ENCODE measurements around the gene EXOC6B.
"Not testable (repeated sequence)": the region's sequence is repeated elsewhere in the genome, so short reads cannot be mapped to it uniquely, and the experiment has no call there.

EXOC6B gene

GRCh38 chr2:72457801-72458516 lies 367.9 kb downstream of the EXOC6B start:
- Histone ChIP-seq H3K4me1 (ENCODE audit: control insufficient read depth, insufficient read depth, low read length, unreplicated experiment) (no peaks in the 10 kb centered on the region), H3K36me3 (ENCODE audit: insufficient read depth, low read length) (peaks cover 9% of the 10 kb centered on the region), H2AFZ (ENCODE audit: low read length, unreplicated experiment) (no peak overlapping the region), H3K27ac (ENCODE audit: low read depth, low read length) (no peak overlapping the region), H3K79me2 (ENCODE audit: control insufficient read depth, insufficient read depth, low read length, unreplicated experiment) (no peaks in the 10 kb centered on the region), H3K27me3 (ENCODE audit: insufficient read depth, low read length) (no peaks in the 10 kb centered on the region), H3K4me3 (ENCODE audit: low read depth, low read length) (no peak overlapping the region)

- no peak overlapping the region for H3K27ac ChIP-seq (ENCODE audit: low read depth, low read length)
- no peaks in the 10 kb centered on the region for H3K79me2 ChIP-seq (ENCODE audit: control insufficient read depth, insufficient read depth, low read length, unreplicated experiment)
- H3K4me3 ChIP-seq (ENCODE audit: low read depth, low read length): no peak overlapping the region
- no peak overlapping the region for H2AFZ ChIP-seq (ENCODE audit: low read length, unreplicated experiment)
- no peaks in the 10 kb centered on the region for H3K27me3 ChIP-seq (ENCODE audit: insufficient read depth, low read length)
- no peaks in the 10 kb centered on the region for H3K36me3 ChIP-seq (ENCODE audit: insufficient read depth, low read length)
- H3K4me1 ChIP-seq (ENCODE audit: control insufficient read depth, insufficient read depth, low read length, unreplicated experiment): no peaks in the 10 kb centered on the region
Measured at GRCh38 chr2:72454189-72454588, 371.6 kb downstream of the EXOC6B start.

- H3K79me2 ChIP-seq (ENCODE audit: control insufficient read depth, insufficient read depth, low read length, unreplicated experiment): no peaks in the 10 kb centered on the region
- H2AFZ ChIP-seq (ENCODE audit: low read length, unreplicated experiment): no peak overlapping the region
- peaks cover 4% of the 10 kb centered on the region; the same call in 1 of the 2 replicates for H3K36me3 ChIP-seq (ENCODE audit: insufficient read depth, low read length)
- H3K27me3 ChIP-seq (ENCODE audit: insufficient read depth, low read length): no peaks in the 10 kb centered on the region
- H3K4me3 ChIP-seq (ENCODE audit: low read depth, low read length): no peak overlapping the region
- H3K27ac ChIP-seq (ENCODE audit: low read depth, low read length): no peak overlapping the region
- no peaks in the 10 kb centered on the region for H3K4me1 ChIP-seq (ENCODE audit: control insufficient read depth, insufficient read depth, low read length, unreplicated experiment)
Measured at GRCh38 chr2:72442270-72442669, 383.6 kb downstream of the EXOC6B start.

- Histone ChIP-seq H3K4me1 (ENCODE audit: control insufficient read depth, insufficient read depth, low read length, unreplicated experiment) (no peaks in the 10 kb centered on the region), H3K27me3 (ENCODE audit: insufficient read depth, low read length) (no peaks in the 10 kb centered on the region), H3K4me3 (ENCODE audit: low read depth, low read length) (no peak overlapping the region), H3K27ac (ENCODE audit: low read depth, low read length) (no peak overlapping the region), H2AFZ (ENCODE audit: low read length, unreplicated experiment) (no peak overlapping the region), H3K36me3 (ENCODE audit: insufficient read depth, low read length) (peaks cover 4% of the 10 kb centered on the region; the same call in 1 of the 2 replicates), H3K79me2 (ENCODE audit: control insufficient read depth, insufficient read depth, low read length, unreplicated experiment) (no peaks in the 10 kb centered on the region)
Measured at GRCh38 chr2:72439892-72440291, 385.9 kb downstream of the EXOC6B start.

- Histone ChIP-seq H3K4me1 (ENCODE audit: control insufficient read depth, insufficient read depth, low read length, unreplicated experiment) (no peaks in the 10 kb centered on the region), H3K4me3 (ENCODE audit: low read depth, low read length) (no peak overlapping the region), H3K36me3 (ENCODE audit: insufficient read depth, low read length) (peaks cover 4% of the 10 kb centered on the region; the same call in 1 of the 2 replicates), H2AFZ (ENCODE audit: low read length, unreplicated experiment) (no peak overlapping the region), H3K27me3 (ENCODE audit: insufficient read depth, low read length) (no peaks in the 10 kb centered on the region), H3K27ac (ENCODE audit: low read depth, low read length) (no peak overlapping the region), H3K79me2 (ENCODE audit: control insufficient read depth, insufficient read depth, low read length, unreplicated experiment) (no peaks in the 10 kb centered on the region)
Measured at GRCh38 chr2:72438364-72438763, 387.5 kb downstream of the EXOC6B start.

- Histone ChIP-seq H3K27ac (ENCODE audit: low read depth, low read length) (no peak overlapping the region), H2AFZ (ENCODE audit: low read length, unreplicated experiment) (no peak overlapping the region), H3K27me3 (ENCODE audit: insufficient read depth, low read length) (no peaks in the 10 kb centered on the region), H3K79me2 (ENCODE audit: control insufficient read depth, insufficient read depth, low read length, unreplicated experiment) (no peaks in the 10 kb centered on the region), H3K36me3 (ENCODE audit: insufficient read depth, low read length) (no peaks in the 10 kb centered on the region), H3K4me3 (ENCODE audit: low read depth, low read length) (no peak overlapping the region), H3K4me1 (ENCODE audit: control insufficient read depth, insufficient read depth, low read length, unreplicated experiment) (no peaks in the 10 kb centered on the region)
Measured at GRCh38 chr2:72431737-72432136, 394.1 kb downstream of the EXOC6B start.

- H3K4me1 ChIP-seq (ENCODE audit: control insufficient read depth, insufficient read depth, low read length, unreplicated experiment): no peaks in the 10 kb centered on the region
Measured at GRCh38 chr2:72427022-72427861, 398.6 kb downstream of the EXOC6B start.

GRCh38 chr2:72425996-72426395 lies 399.8 kb downstream of the EXOC6B start:
- no peaks in the 10 kb centered on the region for H3K4me1 ChIP-seq (ENCODE audit: control insufficient read depth, insufficient read depth, low read length, unreplicated experiment)
- H3K4me3 ChIP-seq (ENCODE audit: low read depth, low read length): no peak overlapping the region
- H3K36me3 ChIP-seq (ENCODE audit: insufficient read depth, low read length): no peaks in the 10 kb centered on the region
- H2AFZ ChIP-seq (ENCODE audit: low read length, unreplicated experiment): no peak overlapping the region
- H3K79me2 ChIP-seq (ENCODE audit: control insufficient read depth, insufficient read depth, low read length, unreplicated experiment): no peaks in the 10 kb centered on the region
- no peaks in the 10 kb centered on the region for H3K27me3 ChIP-seq (ENCODE audit: insufficient read depth, low read length)
- H3K27ac ChIP-seq (ENCODE audit: low read depth, low read length): no peak overlapping the region

More at GRCh38 chr2:72427022-72427861, 398.6 kb downstream of the EXOC6B start:
- Histone ChIP-seq H2AFZ (ENCODE audit: low read length, unreplicated experiment) (no peak overlapping the region), H3K27ac (ENCODE audit: low read depth, low read length) (no peak overlapping the region), H3K36me3 (ENCODE audit: insufficient read depth, low read length) (no peaks in the 10 kb centered on the region), H3K79me2 (ENCODE audit: control insufficient read depth, insufficient read depth, low read length, unreplicated experiment) (no peaks in the 10 kb centered on the region), H3K27me3 (ENCODE audit: insufficient read depth, low read length) (no peaks in the 10 kb centered on the region), H3K4me3 (ENCODE audit: low read depth, low read length) (no peak overlapping the region)

GRCh38 chr2:72423756-72424155 lies 402.1 kb downstream of the EXOC6B start:
- H3K4me1 ChIP-seq (ENCODE audit: control insufficient read depth, insufficient read depth, low read length, unreplicated experiment): no peaks in the 10 kb centered on the region
- no peaks in the 10 kb centered on the region for H3K36me3 ChIP-seq (ENCODE audit: insufficient read depth, low read length)
- H3K27me3 ChIP-seq (ENCODE audit: insufficient read depth, low read length): no peaks in the 10 kb centered on the region
- H2AFZ ChIP-seq (ENCODE audit: low read length, unreplicated experiment): no peak overlapping the region
- no peak overlapping the region for H3K27ac ChIP-seq (ENCODE audit: low read depth, low read length)
- H3K4me3 ChIP-seq (ENCODE audit: low read depth, low read length): no peak overlapping the region
- no peaks in the 10 kb centered on the region for H3K79me2 ChIP-seq (ENCODE audit: control insufficient read depth, insufficient read depth, low read length, unreplicated experiment)

- not testable (repeated sequence) for H3K4me3 ChIP-seq (ENCODE audit: low read depth, low read length)
Measured at GRCh38 chr2:72421771-72422379, 404.0 kb downstream of the EXOC6B start.

More at GRCh38 chr2:72421771-72422379, 404.0 kb downstream of the EXOC6B start:
- not testable (repeated sequence) for H3K4me1 ChIP-seq (ENCODE audit: control insufficient read depth, insufficient read depth, low read length, unreplicated experiment); H3K79me2 ChIP-seq (ENCODE audit: control insufficient read depth, insufficient read depth, low read length, unreplicated experiment); H3K36me3 ChIP-seq (ENCODE audit: insufficient read depth, low read length); H2AFZ ChIP-seq (ENCODE audit: low read length, unreplicated experiment); H3K27ac ChIP-seq (ENCODE audit: low read depth, low read length); H3K27me3 ChIP-seq (ENCODE audit: insufficient read depth, low read length)
